ENCODE results near the gene ZBTB7C.

- TF ChIP-seq RAD21 (IDR thresholded peaks at IDR 0.05) (no peak), MAX (IDR thresholded peaks at IDR 0.05) (no peak), GABPA (IDR thresholded peaks at IDR 0.05 in 1 of 2, conservative IDR thresholded peaks at IDR 0.05 in 1 of 2) (no peak), CTCF (IDR thresholded peaks at IDR 0.05; ENCODE audit: low read depth, low read length, missing input control) (no peak), SP1 (IDR thresholded peaks at IDR 0.05) (no peak), TAF1 (conservative IDR thresholded peaks at IDR 0.05) (no peak)
Observed at GRCh38 chr18:48057018-48057417, 352.2 kb downstream of the ZBTB7C start.

Measured in liver (tissue), 3 donors.